CD4-positive, alpha-beta T cell (primary cell): ENCODE measurements around the gene SCAMP3. TPM values are rescaled to one million over a fixed set of nuclear protein-coding genes. Genes with fewer than 3 reads are reported as not detected.
"Not testable (repeated sequence)": the region's sequence is repeated elsewhere in the genome, so short reads cannot be mapped to it uniquely, and the experiment has no call there.

Source experiments
- ATAC-seq: fragments of 200-7000 bp; cut with Tn5 transposase; one replicate; pipeline ENCODE4 v1.10.0; 2022; ENCODE audit warnings: mild to moderate bottlenecking; ENCODE audit not compliant: poor library complexity
- CTCF ChIA-PET: fragments of 350-600 bp; sonication (Branson Sonifier 250); formaldehyde crosslinking; loops from one replicate; lab custom pipeline; 2021; ENCODE audit warnings: antibody characterized with exemption, inconsistent platforms; lab: Charles Lee
- POLR2A ChIA-PET: fragments of 350-600 bp; sonication (Branson Sonifier 250); formaldehyde crosslinking; loops from one replicate; lab custom pipeline; 2021; ENCODE audit warnings: antibody characterized with exemption, inconsistent platforms; lab: Charles Lee
- DNase-seq, 14 experiments: peaks; one replicate each; pipeline ENCODE4 v3.0.0-alpha.2; 2013 to 2020; ENCODE audit warnings: mixed read lengths in 2 of 14
- H3K27ac ChIP-seq, 2 donors: one replicate each; pipeline versions ENCODE4 v1.5.1 to v1.7.0; 2013; ENCODE audit warnings: low read length in 2 of 2, low read depth in 1 of 2, mild to moderate bottlenecking in 1 of 2
- H3K27me3 ChIP-seq, 2 experiments: 1 replicate in 1 of 2; 2 replicates in 1 of 2; pipeline versions ENCODE4 v1.6.1 to v1.7.0; 2013; ENCODE audit warnings: low read length in 2 of 2, control low read depth in 1 of 2, mild to moderate bottlenecking in 1 of 2, moderate library complexity in 1 of 2; ENCODE audit not compliant: insufficient read depth in 2 of 2, control insufficient read depth in 1 of 2
- H3K36me3 ChIP-seq: one replicate; pipeline ENCODE4 v1.6.1; 2013; ENCODE audit warnings: low read length, control low read depth; ENCODE audit not compliant: insufficient read depth
- H3K4me1 ChIP-seq: one replicate; pipeline ENCODE4 v1.6.1; 2013; ENCODE audit warnings: low read length, control low read depth; ENCODE audit not compliant: insufficient read depth
- H3K4me3 ChIP-seq: one replicate; pipeline ENCODE4 v1.5.1; 2013; ENCODE audit warnings: mild to moderate bottlenecking, low read length, moderate library complexity
- H3K9me3 ChIP-seq, 2 experiments: 1 replicate in 1 of 2; 2 replicates in 1 of 2; pipeline versions ENCODE4 v1.6.1 to v1.7.0; 2013; ENCODE audit warnings: low read length in 2 of 2, mild to moderate bottlenecking in 2 of 2, control low read depth in 1 of 2, moderate library complexity in 1 of 2; ENCODE audit not compliant: control insufficient read depth in 1 of 2, insufficient read depth in 1 of 2
- H3K27ac Mint-ChIP-seq: one replicate; pipeline ENCODE4 v1.8.0; 2020; ENCODE audit warnings: mixed read lengths
- H3K27me3 Mint-ChIP-seq: one replicate; pipeline ENCODE4 v1.8.0; 2021; ENCODE audit warnings: mixed read lengths
- H3K36me3 Mint-ChIP-seq: one replicate; pipeline ENCODE4 v1.8.0; 2021; ENCODE audit warnings: low read depth, mixed read lengths
- H3K4me1 Mint-ChIP-seq: one replicate; pipeline ENCODE4 v1.8.0; 2021; ENCODE audit warnings: low read depth, mixed read lengths
- H3K4me3 Mint-ChIP-seq: one replicate; pipeline ENCODE4 v1.8.0; 2020; ENCODE audit warnings: mild to moderate bottlenecking, mixed read lengths
- H3K9me3 Mint-ChIP-seq: one replicate; pipeline ENCODE4 v1.8.0; 2020; ENCODE audit warnings: mixed read lengths
- CTCF ChIP-seq: fragments of 200-600 bp; IDR thresholded peaks from one replicate; pipeline ENCODE4 v1.8.0; 2022; ENCODE audit warnings: antibody characterized with exemption, mild to moderate bottlenecking
- intact Hi-C, 2 experiments: fragments of 100-400 bp; cut with DNase I in 1 of 2; cut with micrococcal nuclease in 1 of 2; formaldehyde crosslinking; loops; one replicate each; pipeline versions ENCODE4 v1.15.1 to v1.9.0; 2023 to 2025; cut with DNase I, micrococcal nuclease
- total RNA-seq, 174 experiments: library from RNA in 2 of 174; stranded (reverse) in 2 of 174; gene quantifications; one replicate each; pipeline ENCODE4 v1.2.3 and lab custom pipeline; 2021 to 2026

SCAMP3 gene
- total RNA-seq, 2 experiments from 2014 or later = 54.8 to 55.6 TPM

DNA sequence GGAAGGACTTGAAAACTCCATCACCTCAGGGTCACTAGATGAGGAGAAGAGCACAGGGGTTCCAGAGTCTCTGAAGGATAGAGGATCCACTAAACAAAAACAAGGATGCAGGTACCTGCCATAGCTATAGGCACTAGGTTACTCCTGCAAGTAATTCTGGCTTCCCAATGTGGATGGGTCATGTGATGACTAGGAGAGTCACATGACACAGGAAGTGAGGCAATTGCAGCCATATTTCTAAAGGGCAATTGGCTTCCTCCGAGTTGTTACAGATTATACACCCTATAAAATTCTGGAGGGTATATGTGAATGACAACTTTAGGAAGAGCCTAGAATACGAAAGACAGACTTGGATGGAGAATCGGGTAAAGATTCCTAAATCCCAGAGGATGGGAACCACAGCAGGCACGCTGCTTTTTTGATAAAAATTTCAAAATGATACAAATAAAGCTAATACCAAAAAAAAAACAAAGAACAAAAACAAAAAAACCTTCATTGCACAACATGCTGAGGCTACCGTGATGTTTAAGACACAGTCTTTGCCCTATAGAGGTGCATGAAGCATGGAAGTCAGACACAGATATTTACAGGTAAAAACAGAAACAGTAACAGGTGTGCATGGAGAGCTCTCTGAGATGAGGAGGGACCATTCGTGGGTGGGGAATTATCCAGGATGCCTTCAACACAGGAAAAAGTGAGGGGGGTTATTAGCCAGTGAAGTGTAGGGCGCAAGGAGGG, 43.1 kb downstream of the SCAMP3 start:
- no peaks in the 10 kb centered on the region for H3K27me3 Mint-ChIP-seq
- DNase-seq = peak in 3 of 14 experiments; percentile 22 to 57 (median 39)
- H3K4me3 Mint-ChIP-seq = no peak overlapping the region
- POLR2A ChIA-PET = interaction anchor here (1.0 kb wide), 1 partner anchor 8 kb away, joined by 4 read pairs; no protein-coding TSS in a partner anchor
- CTCF ChIA-PET = interaction anchor here (1.0 to 1.6 kb wide), 2 partner anchors 12 to 25 kb away, joined by 4 read pairs; no protein-coding TSS in a partner anchor
- peak overlapping the region; percentile 9 for H3K27ac Mint-ChIP-seq
- H3K36me3 Mint-ChIP-seq = peaks cover 7% of the 10 kb centered on the region
- Histone ChIP-seq H3K27me3 (no peaks in the 10 kb centered on the region), H3K9me3 (no peaks in the 10 kb centered on the region), H3K27ac (no peak overlapping the region), H3K4me3 (no peak overlapping the region), H3K36me3 (no peaks in the 10 kb centered on the region), H3K4me1 (peaks cover 25% of the 10 kb centered on the region)
- no peak for TF ChIP-seq CTCF
- H3K4me1 Mint-ChIP-seq = peaks cover 17% of the 10 kb centered on the region
- no peaks in the 10 kb centered on the region for H3K9me3 Mint-ChIP-seq
- intact Hi-C loops = no loop called here
- no peak for ATAC-seq

DNA sequence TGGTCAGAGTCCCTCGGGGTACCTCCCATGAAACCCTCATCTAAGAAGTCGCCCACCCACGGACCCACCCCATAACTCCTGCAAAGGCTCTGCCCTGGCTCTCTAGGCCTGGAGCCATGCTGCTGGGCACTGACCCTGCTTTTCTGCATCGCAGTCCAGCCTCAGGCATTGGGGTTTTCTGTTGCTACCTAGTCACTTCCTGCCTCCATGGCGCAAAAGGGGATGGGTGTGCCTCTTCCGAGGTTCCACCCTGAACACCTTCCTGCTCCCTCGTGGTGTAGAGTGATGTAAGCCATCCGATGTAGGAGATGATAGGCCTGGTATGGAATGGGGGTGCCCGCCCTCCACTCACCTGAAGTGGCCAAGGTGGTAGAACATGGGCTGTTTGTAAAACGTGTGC, 47.5 kb downstream of the SCAMP3 start:
- H3K9me3 ChIP-seq, intact Hi-C loops, H3K4me3 Mint-ChIP-seq, H3K4me3 ChIP-seq, H3K27ac ChIP-seq, CTCF ChIA-PET, POLR2A ChIA-PET, H3K27me3 ChIP-seq, H3K9me3 Mint-ChIP-seq, H3K27me3 Mint-ChIP-seq: not testable (repeated sequence)
- Mint-ChIP-seq H3K27ac (peak overlapping the region; percentile 67), H3K36me3 (peaks cover 20% of the 10 kb centered on the region), H3K4me1 (peaks cover 23% of the 10 kb centered on the region)
- peak in 1 of 14 experiments; percentile 62 for DNase-seq
- Histone ChIP-seq H3K36me3 (peaks cover 11% of the 10 kb centered on the region), H3K4me1 (peaks cover 19% of the 10 kb centered on the region)
- peak; percentile 81 for ATAC-seq

GRCh38 chr1:155212051-155212440, 50.1 kb downstream of the SCAMP3 start:
- DNase-seq, H3K27me3 Mint-ChIP-seq, H3K4me3 Mint-ChIP-seq, H3K27ac Mint-ChIP-seq, H3K9me3 Mint-ChIP-seq, POLR2A ChIA-PET, H3K9me3 ChIP-seq, H3K27me3 ChIP-seq, H3K4me3 ChIP-seq, ATAC-seq, intact Hi-C loops, CTCF ChIA-PET, H3K27ac ChIP-seq: not testable (repeated sequence)
- H3K36me3 ChIP-seq = peaks cover 11% of the 10 kb centered on the region
- peaks cover 20% of the 10 kb centered on the region for H3K36me3 Mint-ChIP-seq
- peaks cover 33% of the 10 kb centered on the region for H3K4me1 Mint-ChIP-seq
- H3K4me1 ChIP-seq = peaks cover 37% of the 10 kb centered on the region

DNA sequence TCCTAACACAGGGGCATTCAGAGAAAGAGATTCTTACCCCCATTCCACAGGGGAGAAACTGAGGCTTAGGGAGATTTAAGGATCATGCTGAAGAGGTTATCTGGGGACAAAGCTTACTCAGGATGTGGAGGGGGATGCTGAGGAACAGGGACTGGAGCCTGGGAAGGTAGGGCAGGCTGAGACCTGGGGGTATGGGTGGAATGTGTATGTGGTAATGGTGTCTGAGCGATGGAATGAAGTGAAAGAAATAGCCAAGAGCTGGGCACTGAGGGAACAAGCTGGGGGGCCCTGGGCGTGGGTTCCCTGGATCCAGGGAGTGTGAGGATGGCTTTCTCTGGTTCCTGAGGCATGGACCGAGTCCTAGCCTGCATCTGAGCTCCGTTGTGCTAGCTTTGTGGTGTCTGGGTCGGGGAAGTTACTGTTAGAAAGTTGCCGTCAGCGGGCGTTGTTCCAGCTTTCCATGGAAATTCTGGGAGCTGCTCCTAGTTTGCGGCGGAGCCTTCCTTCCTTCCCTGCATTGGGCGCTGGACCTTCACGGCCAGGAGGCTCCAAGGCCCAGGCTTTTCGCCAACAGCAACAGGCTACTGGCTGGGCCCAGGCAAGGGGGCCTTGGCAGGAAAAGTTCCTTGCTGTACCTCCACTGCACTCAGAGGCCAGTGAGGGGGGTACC, 50.6 kb downstream of the SCAMP3 start:
- H3K4me1 ChIP-seq = peaks cover 41% of the 10 kb centered on the region
- H3K27ac Mint-ChIP-seq, H3K9me3 Mint-ChIP-seq, intact Hi-C loops, H3K27ac ChIP-seq, ATAC-seq, H3K4me3 Mint-ChIP-seq, H3K27me3 ChIP-seq, H3K27me3 Mint-ChIP-seq, CTCF ChIA-PET, DNase-seq, H3K9me3 ChIP-seq, H3K4me3 ChIP-seq, POLR2A ChIA-PET: not testable (repeated sequence)
- H3K36me3 Mint-ChIP-seq = peaks cover 20% of the 10 kb centered on the region
- H3K36me3 ChIP-seq = peaks cover 11% of the 10 kb centered on the region
- H3K4me1 Mint-ChIP-seq = peaks cover 37% of the 10 kb centered on the region
